Right ventricle myocardium superior (tissue), 1 donor: ENCODE data around the gene DNAH5. TPM values are rescaled to one million over a fixed set of nuclear protein-coding genes. Genes with fewer than 3 reads are reported as not detected.
"Not testable (repeated sequence)": the region's sequence is repeated elsewhere in the genome, so short reads cannot be mapped to it uniquely, and the experiment has no call there.

Source experiments
- ATAC-seq: fragments of 200-7000 bp; cut with Tn5 transposase; one replicate; pipeline ENCODE4 v1.9.1; 2020; ENCODE audit warnings: mild to moderate bottlenecking; ENCODE audit not compliant: poor library complexity
- DNase-seq: peaks from one replicate; pipeline ENCODE4 v3.0.0-alpha.2; 2020
- intact Hi-C: fragments of 100-400 bp; cut with DNase I; formaldehyde crosslinking; loops from one replicate; pipeline ENCODE4 v1.11.2; 2022
- long read RNA-seq: library from polyadenylated mRNA; unstranded; transcript quantifications from one replicate; pipeline ENCODE4 v2.0.0, GENCODE V29; 2021
- total RNA-seq: library from RNA; stranded (reverse); fragmentation: NEBNext Ultra II Directional; extraction: Animal tissue kit (Norgen Biotek cat#: 25700); gene quantifications from one replicate; pipeline ENCODE4 v1.2.1, GENCODE V29; 2021
- donor health status: DM: no; HTN: yes; CAD: no; lungs with severe emphysema.

The DNAH5 gene, protein sequence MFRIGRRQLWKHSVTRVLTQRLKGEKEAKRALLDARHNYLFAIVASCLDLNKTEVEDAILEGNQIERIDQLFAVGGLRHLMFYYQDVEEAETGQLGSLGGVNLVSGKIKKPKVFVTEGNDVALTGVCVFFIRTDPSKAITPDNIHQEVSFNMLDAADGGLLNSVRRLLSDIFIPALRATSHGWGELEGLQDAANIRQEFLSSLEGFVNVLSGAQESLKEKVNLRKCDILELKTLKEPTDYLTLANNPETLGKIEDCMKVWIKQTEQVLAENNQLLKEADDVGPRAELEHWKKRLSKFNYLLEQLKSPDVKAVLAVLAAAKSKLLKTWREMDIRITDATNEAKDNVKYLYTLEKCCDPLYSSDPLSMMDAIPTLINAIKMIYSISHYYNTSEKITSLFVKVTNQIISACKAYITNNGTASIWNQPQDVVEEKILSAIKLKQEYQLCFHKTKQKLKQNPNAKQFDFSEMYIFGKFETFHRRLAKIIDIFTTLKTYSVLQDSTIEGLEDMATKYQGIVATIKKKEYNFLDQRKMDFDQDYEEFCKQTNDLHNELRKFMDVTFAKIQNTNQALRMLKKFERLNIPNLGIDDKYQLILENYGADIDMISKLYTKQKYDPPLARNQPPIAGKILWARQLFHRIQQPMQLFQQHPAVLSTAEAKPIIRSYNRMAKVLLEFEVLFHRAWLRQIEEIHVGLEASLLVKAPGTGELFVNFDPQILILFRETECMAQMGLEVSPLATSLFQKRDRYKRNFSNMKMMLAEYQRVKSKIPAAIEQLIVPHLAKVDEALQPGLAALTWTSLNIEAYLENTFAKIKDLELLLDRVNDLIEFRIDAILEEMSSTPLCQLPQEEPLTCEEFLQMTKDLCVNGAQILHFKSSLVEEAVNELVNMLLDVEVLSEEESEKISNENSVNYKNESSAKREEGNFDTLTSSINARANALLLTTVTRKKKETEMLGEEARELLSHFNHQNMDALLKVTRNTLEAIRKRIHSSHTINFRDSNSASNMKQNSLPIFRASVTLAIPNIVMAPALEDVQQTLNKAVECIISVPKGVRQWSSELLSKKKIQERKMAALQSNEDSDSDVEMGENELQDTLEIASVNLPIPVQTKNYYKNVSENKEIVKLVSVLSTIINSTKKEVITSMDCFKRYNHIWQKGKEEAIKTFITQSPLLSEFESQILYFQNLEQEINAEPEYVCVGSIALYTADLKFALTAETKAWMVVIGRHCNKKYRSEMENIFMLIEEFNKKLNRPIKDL (N-terminal part only)
- 0.27 TPM for total RNA-seq
- long read RNA-seq, result 0 reads

DNA sequence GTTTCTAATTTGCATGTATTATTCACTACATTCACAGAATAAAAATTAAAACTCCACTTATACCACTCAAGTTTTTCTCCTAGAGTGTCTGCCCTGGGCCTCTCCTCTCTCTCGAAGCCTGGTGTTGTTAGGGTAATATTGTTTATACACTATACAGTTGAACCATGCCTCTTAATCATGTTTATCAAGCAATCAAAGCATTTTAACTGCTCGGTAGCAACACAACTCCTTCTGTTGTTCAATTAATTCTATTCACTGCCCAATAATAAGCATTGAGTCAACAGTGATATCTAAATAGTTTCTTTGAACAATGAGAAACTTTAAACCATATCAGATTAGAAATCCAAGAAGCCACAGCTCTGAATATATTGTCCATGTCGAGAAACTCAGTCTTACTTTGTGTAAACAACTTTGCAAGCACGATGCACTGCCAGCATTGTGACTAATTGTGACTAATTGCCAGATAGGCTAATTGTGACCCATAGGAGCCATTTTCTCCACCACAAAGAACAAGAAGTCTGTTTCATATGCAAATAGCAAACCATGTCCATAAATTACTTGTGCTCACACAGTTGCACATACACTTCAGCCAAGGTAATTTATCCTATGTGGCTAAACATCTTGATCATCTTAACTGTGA is at the start of gene DNAH5:
DNAH5 (minus strand) TSS at position 129 of the 640 bp plus-strand sequence. CDS start 250 bp downstream, outside the sequence.
- ATAC-seq (no peak), DNase-seq (no peak)
- intact Hi-C loops, result no loop called here

DNA sequence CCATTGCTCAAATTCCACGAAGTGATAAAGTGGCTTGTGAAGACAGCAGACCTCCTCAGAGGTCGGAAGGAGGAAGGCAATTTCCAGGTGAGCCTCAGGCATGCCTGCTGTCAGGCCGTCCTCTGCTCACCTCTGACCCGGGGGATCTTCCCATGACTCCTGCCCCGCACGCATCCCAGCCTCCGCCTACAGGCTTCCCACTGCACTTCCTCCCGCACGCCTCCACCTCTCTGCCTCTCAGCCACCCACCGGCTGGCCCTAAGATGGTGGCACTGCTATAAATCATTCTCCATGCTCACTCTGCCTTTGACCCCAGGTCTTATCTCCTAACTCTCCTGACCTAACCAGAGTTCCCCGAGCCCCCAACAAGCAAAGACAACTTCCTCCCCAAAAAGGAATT is 49.4 kb upstream of the DNAH5 start:
- no peak for ATAC-seq
- intact Hi-C loops, result no loop called here
- DNase-seq, result no peak

DNA sequence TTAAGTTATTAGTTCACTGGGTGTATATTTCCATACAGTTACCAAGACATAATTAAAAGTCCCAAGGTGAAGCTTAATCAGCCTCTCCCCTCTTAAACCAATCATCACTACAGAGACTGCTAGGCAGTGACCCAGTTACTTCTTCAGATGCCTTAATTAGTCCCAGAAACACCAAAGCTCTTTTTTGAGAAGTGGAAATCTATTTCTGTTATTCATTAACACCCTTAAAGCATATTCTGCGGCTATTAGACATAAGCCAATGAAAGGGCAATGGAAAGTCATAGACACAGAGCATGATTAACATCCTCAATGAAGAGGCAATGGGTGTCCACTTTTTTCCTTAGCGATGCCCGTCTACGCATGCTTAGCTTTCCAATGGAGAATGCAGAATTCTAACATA is 48.3 kb upstream of the DNAH5 start:
- no peak for ATAC-seq
- intact Hi-C loops, result no loop called here
- no peak for DNase-seq

DNA sequence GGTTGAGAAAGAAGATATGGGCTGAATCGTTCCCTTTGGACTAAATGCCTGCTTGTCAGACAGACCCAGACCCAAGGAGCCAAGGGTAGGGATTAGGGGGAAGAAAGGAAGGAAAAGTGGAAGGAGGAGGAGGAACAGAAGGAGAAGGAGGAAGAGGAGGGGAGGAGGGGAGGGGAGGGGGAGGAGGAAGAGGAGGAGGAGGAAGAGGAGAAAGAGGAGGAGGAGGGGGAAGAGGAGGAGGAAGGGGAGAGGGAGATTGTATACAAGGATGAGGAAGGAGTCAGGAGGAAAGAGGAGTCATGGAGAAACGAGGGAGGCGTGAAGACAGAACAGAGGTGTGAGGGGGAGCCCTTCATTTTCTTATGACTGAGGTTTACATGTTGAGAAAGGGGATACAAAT is 46.9 kb upstream of the DNAH5 start:
- ATAC-seq (no peak), DNase-seq (no peak)
- intact Hi-C loops, result no loop called here

DNA sequence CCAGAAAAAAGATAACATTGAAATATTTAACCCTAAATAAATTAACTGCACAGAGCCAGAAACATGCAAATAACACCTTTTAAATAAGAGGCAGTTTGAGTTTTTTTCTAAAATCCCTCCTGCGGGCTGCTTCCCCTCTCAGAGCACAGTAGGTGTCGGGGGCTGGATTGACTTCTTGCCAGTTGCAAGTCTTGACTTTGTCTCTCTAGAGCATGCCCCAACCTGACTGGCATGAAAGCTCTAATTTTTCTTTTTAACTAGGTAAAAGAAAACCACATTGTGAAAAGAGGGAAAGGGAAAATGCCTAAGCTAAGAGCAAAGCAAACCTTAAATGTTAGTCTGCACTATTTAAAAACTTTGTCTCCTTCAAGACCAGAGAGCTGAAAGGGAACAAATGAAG is 46.4 kb upstream of the DNAH5 start:
- ATAC-seq, result no peak
- intact Hi-C loops, result no loop called here
- DNase-seq, result no peak

GRCh38 chr5:13989832-13990231 is 45.3 kb upstream of the DNAH5 start:
- ATAC-seq (no peak), DNase-seq (no peak)
- intact Hi-C loops, result loop anchor here (5.0 kb wide), 2 partner anchors 117 to 657 kb away; no protein-coding TSS in a partner anchor

GRCh38 chr5:13987843-13988464 is 43.5 kb upstream of the DNAH5 start:
- DNase-seq (no peak), ATAC-seq (peak; percentile 76)
- intact Hi-C loops, result loop anchor here (5.0 kb wide), 2 partner anchors 119 to 659 kb away; no protein-coding TSS in a partner anchor

GRCh38 chr5:13985731-13986418 is 41.4 kb upstream of the DNAH5 start:
- DNase-seq, result no peak
- intact Hi-C loops, result loop anchor here (5.0 kb wide), 2 partner anchors 121 to 661 kb away; no protein-coding TSS in a partner anchor
- ATAC-seq, result no peak

GRCh38 chr5:13984888-13985287 is 40.4 kb upstream of the DNAH5 start:
- not testable (repeated sequence) for DNase-seq, ATAC-seq
- intact Hi-C loops, result loop anchor here (5.0 kb wide), 2 partner anchors 122 to 662 kb away; no protein-coding TSS in a partner anchor

GRCh38 chr5:13976867-13977830 is 32.7 kb upstream of the DNAH5 start:
- intact Hi-C loops, result no loop called here
- DNase-seq, result no peak
- ATAC-seq, result peak; percentile 85

DNA sequence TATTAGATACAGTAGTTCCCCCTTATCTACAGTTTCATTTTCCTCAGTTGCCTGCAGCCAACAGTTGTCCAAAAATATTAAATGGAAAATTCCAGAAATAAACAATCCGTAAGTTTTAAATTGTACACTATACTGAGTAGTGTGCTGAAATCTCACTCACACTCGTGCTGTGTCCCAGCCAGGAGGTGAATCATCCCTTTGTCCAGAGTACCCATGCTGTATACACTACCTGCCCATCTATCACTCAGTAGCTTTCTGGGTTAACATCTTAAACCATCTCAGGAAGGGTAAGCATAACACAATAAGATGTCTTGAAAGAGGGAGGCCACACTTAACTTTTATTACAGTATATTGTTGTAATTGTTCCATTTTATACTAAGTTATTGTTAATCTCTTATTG is 31.7 kb upstream of the DNAH5 start:
- no peak for DNase-seq
- intact Hi-C loops, result no loop called here
- ATAC-seq, result no peak

DNA sequence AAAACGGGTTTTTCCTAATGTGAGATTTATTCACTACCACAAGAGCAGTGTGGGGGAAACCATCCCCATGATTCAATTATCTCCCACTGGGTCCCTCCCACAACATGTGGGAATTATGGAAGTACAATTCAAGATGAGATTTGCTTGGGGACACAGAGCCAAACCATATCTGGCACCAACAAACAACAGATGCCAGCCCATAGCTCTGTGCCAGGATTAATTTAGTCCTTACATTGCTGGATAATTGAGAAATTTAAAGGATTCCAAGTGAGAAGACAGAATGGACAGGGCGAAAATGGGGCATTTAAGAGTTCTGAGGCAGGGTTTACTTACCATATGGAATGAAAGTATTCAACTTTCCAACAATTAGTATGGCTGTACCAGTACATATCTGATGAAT is 30.8 kb upstream of the DNAH5 start:
- ATAC-seq (no peak), DNase-seq (no peak)
- intact Hi-C loops, result no loop called here

GRCh38 chr5:13973724-13974123 is 29.2 kb upstream of the DNAH5 start:
- intact Hi-C loops, result no loop called here
- ATAC-seq (no peak), DNase-seq (no peak)

- intact Hi-C loops, result no loop called here
- no peak for DNase-seq
- ATAC-seq, result no peak
Observed at GRCh38 chr5:13972029-13972428, 27.5 kb upstream of the DNAH5 start.

DNA sequence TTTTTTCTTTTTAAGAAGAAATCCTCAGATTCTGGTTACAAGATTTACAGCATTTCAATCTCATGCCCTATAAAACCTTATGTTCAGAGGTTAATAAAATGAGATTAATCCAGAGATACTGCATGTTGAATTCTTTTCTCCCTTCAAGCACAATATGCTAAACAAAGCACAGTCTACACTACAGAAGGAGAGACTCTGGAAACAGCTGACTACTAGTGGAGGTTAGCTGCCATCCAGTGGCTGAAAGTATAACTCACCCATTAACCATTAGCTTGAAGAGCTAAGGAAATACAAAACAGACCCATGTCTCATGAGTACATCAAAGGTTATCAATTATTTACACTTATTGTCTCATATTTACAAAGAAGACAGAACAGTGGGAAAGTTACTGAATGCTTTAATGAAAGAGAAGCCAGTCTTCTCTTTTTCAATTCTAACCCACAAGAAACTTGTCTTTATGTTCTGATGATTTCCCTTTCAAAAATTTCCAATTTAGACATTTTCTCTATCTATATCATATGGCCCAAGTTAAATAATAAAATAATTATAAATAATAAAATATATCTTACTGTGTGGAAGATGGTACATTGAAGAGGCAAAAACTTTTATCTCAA is 12.7 kb upstream of the DNAH5 start:
- DNase-seq (no peak), ATAC-seq (peak; percentile 60)
- intact Hi-C loops, result no loop called here

- intact Hi-C loops, result no loop called here
- ATAC-seq, result no peak
- DNase-seq, result no peak
Observed at GRCh38 chr5:13956471-13956870, 12.0 kb upstream of the DNAH5 start.
